Measurements from ENCODE around the gene BTBD8. TPM values are rescaled to one million over a fixed set of nuclear protein-coding genes. Genes with fewer than 3 reads are reported as not detected.

BTBD8 gene
- total RNA-seq, 1 donor from 2014 or later, result 5.5 TPM

GRCh38 chr1:92081031-92081430 is 886 bp downstream of the BTBD8 start:
- no peak for DNase-seq
- intact Hi-C loops (cut with DNase I), result no loop called here

GRCh38 chr1:92084651-92085050 is 4.5 kb downstream of the BTBD8 start:
- H3K27ac ChIP-seq, result no peak overlapping the region
- H3K36me3 ChIP-seq, result no peaks in the 10 kb centered on the region
- H3K27me3 ChIP-seq (ENCODE audit: low read depth), result no peaks in the 10 kb centered on the region
- intact Hi-C loops (cut with DNase I), result no loop called here
- TF ChIP-seq, protein P1, sequence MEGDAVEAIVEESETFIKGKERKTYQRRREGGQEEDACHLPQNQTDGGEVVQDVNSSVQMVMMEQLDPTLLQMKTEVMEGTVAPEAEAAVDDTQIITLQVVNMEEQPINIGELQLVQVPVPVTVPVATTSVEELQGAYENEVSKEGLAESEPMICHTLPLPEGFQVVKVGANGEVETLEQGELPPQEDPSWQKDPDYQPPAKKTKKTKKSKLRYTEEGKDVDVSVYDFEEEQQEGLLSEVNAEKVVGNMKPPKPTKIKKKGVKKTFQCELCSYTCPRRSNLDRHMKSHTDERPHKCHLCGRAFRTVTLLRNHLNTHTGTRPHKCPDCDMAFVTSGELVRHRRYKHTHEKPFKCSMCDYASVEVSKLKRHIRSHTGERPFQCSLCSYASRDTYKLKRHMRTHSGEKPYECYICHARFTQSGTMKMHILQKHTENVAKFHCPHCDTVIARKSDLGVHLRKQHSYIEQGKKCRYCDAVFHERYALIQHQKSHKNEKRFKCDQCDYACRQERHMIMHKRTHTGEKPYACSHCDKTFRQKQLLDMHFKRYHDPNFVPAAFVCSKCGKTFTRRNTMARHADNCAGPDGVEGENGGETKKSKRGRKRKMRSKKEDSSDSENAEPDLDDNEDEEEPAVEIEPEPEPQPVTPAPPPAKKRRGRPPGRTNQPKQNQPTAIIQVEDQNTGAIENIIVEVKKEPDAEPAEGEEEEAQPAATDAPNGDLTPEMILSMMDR (IDR thresholded peaks at IDR 0.05), result no peak
- peaks cover 19% of the 10 kb centered on the region for H3K9me3 ChIP-seq
- peaks cover 8% of the 10 kb centered on the region for H3K4me1 ChIP-seq
- ATAC-seq (no peak), DNase-seq (no peak)
- no peak overlapping the region for H3K4me3 ChIP-seq

More at GRCh38 chr1:92081031-92081430, 886 bp downstream of the BTBD8 start:
- H3K27ac ChIP-seq, result peak overlapping the region; percentile 82
- peaks cover 9% of the 10 kb centered on the region for H3K4me1 ChIP-seq
- TF ChIP-seq, protein P1 (IDR thresholded peaks at IDR 0.05), result no peak
- no peaks in the 10 kb centered on the region for H3K27me3 ChIP-seq (ENCODE audit: low read depth)
- peaks cover 9% of the 10 kb centered on the region for H3K9me3 ChIP-seq
- ATAC-seq, result no peak
- peak overlapping the region; percentile 91 for H3K4me3 ChIP-seq
- H3K36me3 ChIP-seq, result no peaks in the 10 kb centered on the region

GRCh38 chr1:92085727-92086126 is 5.6 kb downstream of the BTBD8 start:
- no peak overlapping the region for H3K27ac ChIP-seq
- intact Hi-C loops (cut with DNase I), result no loop called here
- H3K4me1 ChIP-seq, result peaks cover 5% of the 10 kb centered on the region
- H3K9me3 ChIP-seq, result peaks cover 19% of the 10 kb centered on the region
- no peaks in the 10 kb centered on the region for H3K27me3 ChIP-seq (ENCODE audit: low read depth)
- H3K36me3 ChIP-seq, result no peaks in the 10 kb centered on the region
- TF ChIP-seq, protein P1 (IDR thresholded peaks at IDR 0.05), result no peak
- DNase-seq (no peak), ATAC-seq (no peak)
- no peak overlapping the region for H3K4me3 ChIP-seq

GRCh38 chr1:92087542-92087941 is 7.4 kb downstream of the BTBD8 start:
- Histone ChIP-seq H3K36me3 (no peaks in the 10 kb centered on the region), H3K9me3 (peaks cover 19% of the 10 kb centered on the region), H3K4me3 (no peak overlapping the region), H3K27ac (no peak overlapping the region), H3K4me1 (no peaks in the 10 kb centered on the region), H3K27me3 (ENCODE audit: low read depth) (no peaks in the 10 kb centered on the region)
- TF ChIP-seq, protein P1 (IDR thresholded peaks at IDR 0.05), result no peak
- intact Hi-C loops (cut with DNase I), result no loop called here
- DNase-seq, result no peak
- no peak for ATAC-seq

DNA sequence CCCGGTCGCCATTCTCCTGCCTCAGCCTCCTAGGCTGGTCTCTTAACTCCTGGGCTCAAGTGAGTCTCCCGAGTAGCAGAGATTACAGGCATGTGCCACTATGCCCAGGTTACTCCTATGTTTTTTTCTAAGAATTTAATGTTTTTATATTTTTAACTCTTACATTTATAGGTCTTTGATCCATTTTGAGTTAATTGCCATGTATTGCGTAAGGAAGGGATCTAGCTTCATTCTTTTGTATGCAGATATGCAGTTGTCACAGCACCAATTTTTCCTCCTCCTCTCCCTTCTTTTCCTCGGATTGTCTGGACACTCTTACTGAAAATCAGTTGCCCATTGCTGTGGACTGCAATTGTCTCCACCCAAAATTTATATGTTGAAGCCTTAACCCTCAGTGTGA is 11.5 kb downstream of the BTBD8 start:
- Histone ChIP-seq H3K27me3 (ENCODE audit: low read depth) (no peaks in the 10 kb centered on the region), H3K36me3 (no peaks in the 10 kb centered on the region)

More for the DNA sequence above, 11.5 kb downstream of the BTBD8 start:
- DNase-seq (no peak), ATAC-seq (no peak)
- intact Hi-C loops (cut with DNase I), result no loop called here
- TF ChIP-seq, protein P1 (IDR thresholded peaks at IDR 0.05), result no peak
- Histone ChIP-seq H3K4me1 (no peaks in the 10 kb centered on the region), H3K4me3 (no peak overlapping the region), H3K9me3 (peaks cover 4% of the 10 kb centered on the region), H3K27ac (no peak overlapping the region)

Measured in lower lobe of right lung (tissue), 2 donors.